ENCODE results near the gene NTRK2. TPM values are rescaled to one million over a fixed set of nuclear protein-coding genes. Genes with fewer than 3 reads are reported as not detected.

The NTRK2 gene
- total RNA-seq, 5 donors from 2014 or later (not counting 1 experiment from before 2014, with no cell fraction given): 0.05 to 0.39 (median 0.12) TPM; not detected in 1

DNA sequence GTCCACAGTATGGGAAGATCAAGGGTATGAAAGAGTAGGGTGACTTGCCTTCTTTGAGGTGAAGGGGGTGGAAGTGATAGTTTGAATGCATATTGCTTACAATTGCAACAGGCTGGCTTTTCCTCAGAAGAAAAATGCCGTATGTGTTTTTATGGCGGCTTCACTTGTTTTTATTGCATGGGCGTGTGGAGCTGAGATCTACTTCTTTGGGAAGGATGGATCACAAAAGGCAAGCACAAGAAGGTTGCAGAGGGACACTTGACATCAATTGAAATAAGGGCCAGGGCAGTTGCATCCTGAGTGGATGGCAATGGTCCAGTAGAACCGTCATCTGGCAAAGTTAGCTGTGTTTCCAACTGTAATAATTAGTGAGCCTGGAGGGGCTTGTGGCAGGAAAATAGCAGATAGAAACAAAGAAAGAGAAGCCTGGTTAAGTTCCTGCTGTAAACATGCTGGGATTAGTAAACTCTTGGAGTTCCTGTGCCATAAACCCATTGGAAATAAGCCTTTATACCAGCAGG lies 138.4 kb downstream of the NTRK2 start:
- Mint-ChIP-seq H3K36me3 (no peaks in the 10 kb centered on the region), H3K4me3 (no peak overlapping the region), H3K4me1 (no peaks in the 10 kb centered on the region), H3K9me3 (no peaks in the 10 kb centered on the region), H3K27me3 (peaks cover 1 to 10% of the 10 kb centered on the region in 2 donors), H3K27ac (no peak overlapping the region)
- 90% methylated on average over 4 of the region's 4 CpGs for WGBS (ENCODE audit: insufficient coverage)
- no peaks in the 10 kb centered on the region for H3K36me3 ChIP-seq (ENCODE audit: control insufficient read depth in 2 of 2, extremely low read depth in 1 of 2, insufficient read depth in 1 of 2, low read length in 1 of 2)
- DNase-seq (no peak), ATAC-seq (replicated peaks in 1 of 4) (no peak)
- H3K9me3 ChIP-seq: no peaks in the 10 kb centered on the region
- no peaks in the 10 kb centered on the region for H3K27me3 ChIP-seq (replicated peaks in 1 of 2; ENCODE audit: control insufficient read depth in 2 of 2, extremely low read depth in 1 of 2, insufficient read depth in 2 of 2, low read length in 1 of 2)
- POLR2A ChIA-PET: no interaction called here
- H3K4me1 ChIP-seq (ENCODE audit: control insufficient read depth in 1 of 2, extremely low read depth in 1 of 2, insufficient read depth in 2 of 2, low read length in 2 of 2): no peaks in the 10 kb centered on the region
- no peak overlapping the region for H3K4me3 ChIP-seq (ENCODE audit: control insufficient read depth in 1 of 2, extremely low read depth in 1 of 2, low read length in 1 of 2)
- H3K27ac ChIP-seq (ENCODE audit: low read length): no peak overlapping the region
- CTCF ChIA-PET: interaction anchor here in 1 of 2 donors (0.6 kb wide), 1 partner anchor 413 kb away, joined by 3 read pairs; no protein-coding TSS in a partner anchor

DNA sequence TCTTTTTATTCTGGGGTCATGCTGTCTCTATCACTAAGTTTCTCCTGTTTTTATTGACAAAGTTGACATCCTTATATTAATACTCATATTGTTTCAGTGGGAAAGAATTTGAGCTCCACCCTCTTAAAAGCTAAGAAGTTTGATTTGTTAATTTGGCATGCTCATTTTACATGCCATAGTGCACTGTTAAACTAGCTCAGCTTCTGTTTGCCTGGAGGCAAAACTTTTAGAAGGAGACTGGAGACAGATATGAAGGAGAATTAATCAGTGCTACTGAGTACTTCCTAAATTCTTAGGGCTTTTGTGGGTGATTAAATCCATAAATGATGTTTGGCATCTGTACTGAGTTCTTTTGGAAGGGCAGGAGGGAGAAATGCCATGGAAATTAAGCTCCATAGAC lies 138.9 kb downstream of the NTRK2 start:
- Histone ChIP-seq H3K27me3 (replicated peaks in 1 of 2; ENCODE audit: control insufficient read depth in 2 of 2, extremely low read depth in 1 of 2, insufficient read depth in 2 of 2, low read length in 1 of 2) (no peaks in the 10 kb centered on the region), H3K9me3 (no peaks in the 10 kb centered on the region), H3K4me3 (ENCODE audit: control insufficient read depth in 1 of 2, extremely low read depth in 1 of 2, low read length in 1 of 2) (no peak overlapping the region), H3K27ac (ENCODE audit: low read length) (no peak overlapping the region), H3K4me1 (ENCODE audit: control insufficient read depth in 1 of 2, extremely low read depth in 1 of 2, insufficient read depth in 2 of 2, low read length in 2 of 2) (no peaks in the 10 kb centered on the region), H3K36me3 (ENCODE audit: control insufficient read depth in 2 of 2, extremely low read depth in 1 of 2, insufficient read depth in 1 of 2, low read length in 1 of 2) (no peaks in the 10 kb centered on the region)
- POLR2A ChIA-PET: no interaction called here
- CTCF ChIA-PET: no interaction called here
- no peaks in the 10 kb centered on the region for H3K36me3 Mint-ChIP-seq
- ATAC-seq (replicated peaks in 1 of 4): no peak
- no peaks in the 10 kb centered on the region for H3K4me1 Mint-ChIP-seq
- H3K4me3 Mint-ChIP-seq: no peak overlapping the region
- peaks cover 1 to 10% of the 10 kb centered on the region in 2 donors for H3K27me3 Mint-ChIP-seq
- no peaks in the 10 kb centered on the region for H3K9me3 Mint-ChIP-seq
- DNase-seq: no peak
- no peak overlapping the region for H3K27ac Mint-ChIP-seq

GRCh38 chr9:84811072-84811750 lies 141.7 kb downstream of the NTRK2 start:
- no peak overlapping the region for H3K27ac Mint-ChIP-seq
- no peaks in the 10 kb centered on the region for H3K4me1 Mint-ChIP-seq

DNA sequence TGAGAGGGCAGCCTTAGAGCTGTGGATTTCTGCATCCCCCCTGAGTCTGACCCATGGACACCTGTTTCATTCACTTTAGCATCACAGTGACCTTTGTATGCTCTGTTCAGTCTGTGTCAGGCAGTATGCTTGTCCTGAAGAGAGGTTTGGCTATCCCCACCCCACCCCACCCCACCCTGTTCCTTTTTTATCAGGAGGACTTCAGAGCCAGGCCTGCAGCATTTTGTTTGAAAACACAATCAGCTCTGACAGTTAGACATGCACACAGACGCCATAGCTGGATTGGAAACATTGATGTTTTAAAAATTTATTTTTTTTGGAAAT lies 142.2 kb downstream of the NTRK2 start:
- ATAC-seq (replicated peaks in 1 of 4) (no peak), DNase-seq (no peak)
- Histone ChIP-seq H3K27ac (ENCODE audit: low read length) (no peak overlapping the region), H3K4me3 (ENCODE audit: control insufficient read depth in 1 of 2, extremely low read depth in 1 of 2, low read length in 1 of 2) (no peak overlapping the region), H3K36me3 (ENCODE audit: control insufficient read depth in 2 of 2, extremely low read depth in 1 of 2, insufficient read depth in 1 of 2, low read length in 1 of 2) (no peaks in the 10 kb centered on the region), H3K9me3 (no peaks in the 10 kb centered on the region), H3K27me3 (replicated peaks in 1 of 2; ENCODE audit: control insufficient read depth in 2 of 2, extremely low read depth in 1 of 2, insufficient read depth in 2 of 2, low read length in 1 of 2) (no peaks in the 10 kb centered on the region), H3K4me1 (ENCODE audit: control insufficient read depth in 1 of 2, extremely low read depth in 1 of 2, insufficient read depth in 2 of 2, low read length in 2 of 2) (no peaks in the 10 kb centered on the region)
- Mint-ChIP-seq H3K36me3 (no peaks in the 10 kb centered on the region), H3K27ac (no peak overlapping the region), H3K4me1 (no peaks in the 10 kb centered on the region), H3K27me3 (peaks cover 5 to 15% of the 10 kb centered on the region in 2 donors), H3K4me3 (no peak overlapping the region), H3K9me3 (peaks cover 0 to 6% (median 0%) of the 10 kb centered on the region in 3 donors)
- POLR2A ChIA-PET: no interaction called here
- WGBS (ENCODE audit: insufficient coverage): no CpG with 5 or more reads among the region's 1 CpG
- CTCF ChIA-PET: no interaction called here

More at GRCh38 chr9:84811072-84811750, 141.7 kb downstream of the NTRK2 start:
- CTCF ChIA-PET: no interaction called here
- POLR2A ChIA-PET: no interaction called here
- ATAC-seq (replicated peaks in 1 of 4) (no peak), DNase-seq (no peak)
- H3K4me1 ChIP-seq (ENCODE audit: control insufficient read depth in 1 of 2, extremely low read depth in 1 of 2, insufficient read depth in 2 of 2, low read length in 2 of 2): no peaks in the 10 kb centered on the region
- no CpG with 5 or more reads among the region's 4 CpGs for WGBS (ENCODE audit: insufficient coverage)
- no peak overlapping the region for H3K27ac ChIP-seq (ENCODE audit: low read length)
- H3K4me3 ChIP-seq (ENCODE audit: control insufficient read depth in 1 of 2, extremely low read depth in 1 of 2, low read length in 1 of 2): no peak overlapping the region
- H3K9me3 ChIP-seq: no peaks in the 10 kb centered on the region
- H3K9me3 Mint-ChIP-seq: peaks cover 0 to 6% (median 0%) of the 10 kb centered on the region in 3 donors
- H3K36me3 Mint-ChIP-seq: no peaks in the 10 kb centered on the region
- no peak overlapping the region for H3K4me3 Mint-ChIP-seq
- peaks cover 5 to 15% of the 10 kb centered on the region in 2 donors for H3K27me3 Mint-ChIP-seq
- H3K36me3 ChIP-seq (ENCODE audit: control insufficient read depth in 2 of 2, extremely low read depth in 1 of 2, insufficient read depth in 1 of 2, low read length in 1 of 2): no peaks in the 10 kb centered on the region
- H3K27me3 ChIP-seq (replicated peaks in 1 of 2; ENCODE audit: control insufficient read depth in 2 of 2, extremely low read depth in 1 of 2, insufficient read depth in 2 of 2, low read length in 1 of 2): no peaks in the 10 kb centered on the region

GRCh38 chr9:84812355-84812754 lies 142.8 kb downstream of the NTRK2 start:
- Histone ChIP-seq H3K27me3 (replicated peaks in 1 of 2; ENCODE audit: control insufficient read depth in 2 of 2, extremely low read depth in 1 of 2, insufficient read depth in 2 of 2, low read length in 1 of 2) (no peaks in the 10 kb centered on the region), H3K9me3 (no peaks in the 10 kb centered on the region), H3K4me1 (ENCODE audit: control insufficient read depth in 1 of 2, extremely low read depth in 1 of 2, insufficient read depth in 2 of 2, low read length in 2 of 2) (no peaks in the 10 kb centered on the region), H3K27ac (ENCODE audit: low read length) (no peak overlapping the region), H3K4me3 (ENCODE audit: control insufficient read depth in 1 of 2, extremely low read depth in 1 of 2, low read length in 1 of 2) (no peak overlapping the region), H3K36me3 (ENCODE audit: control insufficient read depth in 2 of 2, extremely low read depth in 1 of 2, insufficient read depth in 1 of 2, low read length in 1 of 2) (no peaks in the 10 kb centered on the region)
- H3K27ac Mint-ChIP-seq: no peak overlapping the region
- H3K27me3 Mint-ChIP-seq: peaks cover 5 to 10% of the 10 kb centered on the region in 2 donors
- peaks cover 0 to 6% (median 0%) of the 10 kb centered on the region in 3 donors for H3K9me3 Mint-ChIP-seq
- DNase-seq (no peak), ATAC-seq (replicated peaks in 1 of 4) (no peak)
- no peaks in the 10 kb centered on the region for H3K4me1 Mint-ChIP-seq
- 94% methylated on average over 3 of the region's 5 CpGs for WGBS (ENCODE audit: insufficient coverage)
- ChIA-PET POLR2A (no interaction called here), CTCF (interaction anchor here in 1 of 2 donors (1.0 kb wide), 1 partner anchor 30 kb away, joined by 3 read pairs; no protein-coding TSS in a partner anchor)
- no peaks in the 10 kb centered on the region for H3K36me3 Mint-ChIP-seq
- no peak overlapping the region for H3K4me3 Mint-ChIP-seq

- ATAC-seq (replicated peaks in 1 of 4): no peak
- no peak overlapping the region for H3K27ac Mint-ChIP-seq
- Histone ChIP-seq H3K27me3 (replicated peaks in 1 of 2; ENCODE audit: control insufficient read depth in 2 of 2, extremely low read depth in 1 of 2, insufficient read depth in 2 of 2, low read length in 1 of 2) (no peaks in the 10 kb centered on the region), H3K4me3 (ENCODE audit: control insufficient read depth in 1 of 2, extremely low read depth in 1 of 2, low read length in 1 of 2) (no peak overlapping the region), H3K36me3 (ENCODE audit: control insufficient read depth in 2 of 2, extremely low read depth in 1 of 2, insufficient read depth in 1 of 2, low read length in 1 of 2) (no peaks in the 10 kb centered on the region), H3K4me1 (ENCODE audit: control insufficient read depth in 1 of 2, extremely low read depth in 1 of 2, insufficient read depth in 2 of 2, low read length in 2 of 2) (no peaks in the 10 kb centered on the region), H3K27ac (ENCODE audit: low read length) (no peak overlapping the region), H3K9me3 (no peaks in the 10 kb centered on the region)
- ChIA-PET CTCF (interaction anchor here in 1 of 2 donors (1.0 kb wide), 1 partner anchor 31 kb away, joined by 3 read pairs; no protein-coding TSS in a partner anchor), POLR2A (no interaction called here)
- no peak for DNase-seq
- peaks cover 5 to 9% of the 10 kb centered on the region in 2 donors for H3K27me3 Mint-ChIP-seq
- H3K36me3 Mint-ChIP-seq: no peaks in the 10 kb centered on the region
- no peak overlapping the region for H3K4me3 Mint-ChIP-seq
- peaks cover 0 to 6% (median 0%) of the 10 kb centered on the region in 3 donors for H3K9me3 Mint-ChIP-seq
- WGBS (ENCODE audit: insufficient coverage): 71% methylated on average over 2 of the region's 3 CpGs
- H3K4me1 Mint-ChIP-seq: no peaks in the 10 kb centered on the region
Measured at GRCh38 chr9:84812847-84813246, 143.3 kb downstream of the NTRK2 start.
